HCT116 (cell line): ENCODE data around the gene PPP1R3G. TPM values are rescaled to one million over a fixed set of nuclear protein-coding genes. Genes with fewer than 3 reads are reported as not detected.

ENCODE experiments used
- ATAC-seq: fragments of 200-7000 bp; cut with Tn5 transposase; 2 replicates; pipeline ENCODE4 v1.9.1; 2020; ENCODE audit warnings: mild to moderate bottlenecking, moderate library complexity
- BruUV-seq: library from RNA; stranded (reverse); fragments of 400-500 nt; replicated peaks from 2 replicates; lab custom pipeline; 2021; lab: Mats Ljungman, UMichigan
- CTCF ChIA-PET: fragments of 300-600 bp; sonication (Branson Sonifier 250); formaldehyde crosslinking; loops from one replicate; lab custom pipeline; 2021; ENCODE audit warnings: antibody characterized with exemption; lab: Charles Lee
- POLR2A ChIA-PET: fragments of 300-600, 350-600 bp; sonication (Branson Sonifier 250); formaldehyde crosslinking; loops from one replicate; lab custom pipeline; 2021; ENCODE audit warnings: antibody characterized with exemption; lab: Charles Lee
- RAD21 ChIA-PET, 2 experiments: fragments of 300-600 bp; sonication (Branson Sonifier 250); formaldehyde crosslinking; loops; one replicate each; lab custom pipeline; 2023; ENCODE audit warnings: low total read pairs in 2 of 2; ENCODE audit not compliant: uncharacterized antibody in 2 of 2, unreplicated experiment in 2 of 2, low non-redundant PET in 1 of 2; lab: Charles Lee
- DNase-seq: peaks from one replicate; pipeline ENCODE4 v3.0.0-alpha.2; 2010; ENCODE audit warnings: low read depth, low spot score
- H2AFZ ChIP-seq: fragments of 200-600 bp; shearing (Covaris generic), sonication (generic); 2 replicates; pipeline ENCODE4 v1.6.1; 2017; ENCODE audit warnings: low read depth, mixed run types, mixed read lengths, antibody characterized with exemption, low read length; ENCODE audit not compliant: poor library complexity, severe bottlenecking
- H3K27ac ChIP-seq: 2 replicates; pipeline ENCODE4 v1.5.1; 2012; ENCODE audit warnings: low read depth, low read length
- H3K27me3 ChIP-seq: fragments of 200-600 bp; sonication (generic); 2 replicates; pipeline ENCODE4 v1.6.1; 2016; ENCODE audit warnings: mixed run types, low read length, mixed read lengths; ENCODE audit not compliant: insufficient read depth
- H3K36me3 ChIP-seq, 2 experiments: fragments of 200-500 bp in 1 of 2; fragments of 200-600 bp in 1 of 2; sonication (Bioruptor generic) in 1 of 2; sonication (generic) in 1 of 2; 2 replicates each; pipeline versions ENCODE4 v1.5.1 to v1.6.1; 2014 to 2016; ENCODE audit warnings: low read length in 2 of 2, inconsistent platforms in 1 of 2, mixed read lengths in 1 of 2, mixed run types in 1 of 2; ENCODE audit not compliant: insufficient read depth in 2 of 2, control insufficient read depth in 1 of 2
- H3K4me1 ChIP-seq, 2 experiments: fragments of 200-600 bp in 1 of 2; sonication (generic) in 1 of 2; 2 replicates each; pipeline versions ENCODE4 v1.5.1 to v1.6.1; 2012 to 2017; ENCODE audit warnings: low read length in 2 of 2, inconsistent platforms in 1 of 2, mild to moderate bottlenecking in 1 of 2, mixed read lengths in 1 of 2, mixed run types in 1 of 2, moderate library complexity in 1 of 2; ENCODE audit not compliant: insufficient read depth in 2 of 2, control insufficient read depth in 1 of 2
- H3K4me2 ChIP-seq: fragments of 200-600 bp; sonication (generic); 2 replicates; pipeline ENCODE4 v1.6.1; 2017; ENCODE audit warnings: mixed run types, low read length, mixed read lengths
- H3K4me3 ChIP-seq, 2 experiments: fragments of 200-600 bp in 1 of 2; sonication (generic) in 1 of 2; replicated peaks in 1 of 2; 2 replicates each; pipeline ENCODE4 v1.5.1; 2011 to 2016; ENCODE audit warnings: low read length in 2 of 2, control low read depth in 1 of 2, low read depth in 1 of 2, mild to moderate bottlenecking in 1 of 2, mixed read lengths in 1 of 2, mixed run types in 1 of 2
- H3K79me2 ChIP-seq: fragments of 200-600 bp; sonication (generic); 2 replicates; pipeline ENCODE4 v1.6.1; 2017; ENCODE audit warnings: mild to moderate bottlenecking, mixed run types, low read length, moderate library complexity, mixed read lengths; ENCODE audit not compliant: insufficient read depth
- H3K9ac ChIP-seq: fragments of 200-600 bp; sonication (generic); 2 replicates; pipeline ENCODE4 v1.6.1; 2016; ENCODE audit warnings: low read length, mixed read lengths
- H3K9me2 ChIP-seq: fragments of 200-600 bp; sonication (generic), shearing (Covaris generic); 2 replicates; pipeline ENCODE4 v1.6.1; 2017; ENCODE audit warnings: mixed run types, mild to moderate bottlenecking, moderate library complexity; ENCODE audit not compliant: insufficient read depth
- H3K9me3 ChIP-seq, 2 experiments: fragments of 200-500 bp in 1 of 2; fragments of 200-600 bp in 1 of 2; sonication (Bioruptor generic) in 1 of 2; sonication (generic) in 1 of 2; 2 replicates each; pipeline ENCODE4 v1.6.1; 2014 to 2017; ENCODE audit warnings: low read length in 2 of 2, mixed read lengths in 2 of 2, inconsistent platforms in 1 of 2, low read depth in 1 of 2, mild to moderate bottlenecking in 1 of 2, mixed run types in 1 of 2, moderate library complexity in 1 of 2; ENCODE audit not compliant: control insufficient read depth in 1 of 2, insufficient read depth in 1 of 2
- H4K20me1 ChIP-seq: fragments of 200-600 bp; sonication (generic), shearing (Covaris generic); 2 replicates; pipeline ENCODE4 v1.6.1; 2017; ENCODE audit warnings: mixed run types, mild to moderate bottlenecking, moderate library complexity; ENCODE audit not compliant: insufficient read depth
- CTCF ChIP-seq, 3 experiments: fragments of 200-600 bp in 1 of 3; sonication (generic) in 1 of 3; IDR thresholded peaks in 2 of 3; conservative IDR thresholded peaks in 1 of 3; 2 replicates each; pipeline ENCODE4 v1.5.1; 2012 to 2017; ENCODE audit warnings: low read depth in 2 of 3, low read length in 2 of 3, antibody characterized with exemption in 1 of 3, borderline replicate concordance in 1 of 3, control low read depth in 1 of 3, mild to moderate bottlenecking in 1 of 3, mixed read lengths in 1 of 3, mixed run types in 1 of 3, moderate library complexity in 1 of 3; ENCODE audit not compliant: insufficient read depth in 1 of 3
- EGR1 ChIP-seq: IDR thresholded peaks from 2 replicates; pipeline ENCODE4 v1.6.1; 2012; ENCODE audit warnings: low read depth
- ELF1 ChIP-seq: IDR thresholded peaks from 2 replicates; pipeline ENCODE4 v1.6.1; 2012; ENCODE audit warnings: low read depth, borderline replicate concordance
- EZH2 ChIP-seq: fragments of 200-600 bp; sonication (generic); IDR thresholded peaks from 2 replicates; pipeline ENCODE4 v1.6.1; 2017; ENCODE audit warnings: antibody characterized with exemption, mixed run types
- FOSL1 ChIP-seq: IDR thresholded peaks from 2 replicates; pipeline ENCODE4 v1.6.1; 2012; ENCODE audit warnings: low read depth
- JUND ChIP-seq: IDR thresholded peaks from 2 replicates; pipeline ENCODE4 v1.6.1; 2012
- RAD21 ChIP-seq: IDR thresholded peaks from 2 replicates; pipeline ENCODE4 v1.6.1; 2012; ENCODE audit warnings: low read depth, mild to moderate bottlenecking
- REST ChIP-seq: IDR thresholded peaks from 2 replicates; pipeline ENCODE4 v1.6.1; 2012; ENCODE audit warnings: low read depth
- SIN3A ChIP-seq: IDR thresholded peaks from 2 replicates; pipeline ENCODE4 v1.6.1; 2012; ENCODE audit warnings: low read depth
- SRF ChIP-seq: IDR thresholded peaks from 2 replicates; pipeline ENCODE4 v1.6.1; 2012; ENCODE audit warnings: low read depth
- TCF7L2 ChIP-seq: IDR thresholded peaks from 2 replicates; pipeline ENCODE4 v1.7.0; 2011; ENCODE audit warnings: borderline replicate concordance, inconsistent platforms; ENCODE audit not compliant: insufficient read depth, insufficient read length; ENCODE audit errors: extremely low read depth
- ZFX ChIP-seq: fragments of 450-650 bp; IDR thresholded peaks from 2 replicates; pipeline ENCODE4 v1.6.1; 2017
- intact Hi-C: fragments of 100-400 bp; cut with micrococcal nuclease; formaldehyde crosslinking; loops from 2 replicates; pipeline ENCODE4 v1.10.0; 2022
- total RNA-seq: library from RNA; stranded (reverse); gene quantifications from one replicate; pipeline ENCODE4 v1.2.1, GENCODE V29; 2021; ENCODE audit not compliant: unreplicated experiment

Gene PPP1R3G
- total RNA-seq, 1 experiment from 2014 or later = 0.27 TPM

GRCh38 chr6:5080574-5080973, 4.6 kb upstream of the PPP1R3G start:
- Histone ChIP-seq H3K4me1 (peaks cover 2 to 29% of the 10 kb centered on the region in 2 experiments; a peak in 2 of 4 replicates), H2AFZ (no peak overlapping the region), H3K36me3 (no peaks in the 10 kb centered on the region), H3K9me3 (no peaks in the 10 kb centered on the region), H3K4me2 (no peak overlapping the region), H3K79me2 (no peaks in the 10 kb centered on the region), H3K9me2 (no peaks in the 10 kb centered on the region), H4K20me1 (no peaks in the 10 kb centered on the region), H3K27me3 (no peaks in the 10 kb centered on the region), H3K9ac (no peak overlapping the region), H3K4me3 (no peak overlapping the region), H3K27ac (no peak overlapping the region)
- CTCF ChIA-PET = no interaction called here
- ATAC-seq = no peak
- DNase-seq = no peak
- POLR2A ChIA-PET = no interaction called here
- no peak for TF ChIP-seq RAD21
- no peak for TF ChIP-seq ELF1
- TF ChIP-seq SRF = no peak
- no peak for TF ChIP-seq CTCF (IDR thresholded peaks at IDR 0.05 in 2 of 3, conservative IDR thresholded peaks at IDR 0.05 in 1 of 3; ENCODE audit: borderline replicate concordance in 1 of 3, insufficient read depth in 1 of 3, low read depth in 2 of 3, low read length in 2 of 3)
- intact Hi-C loops = no loop called here
- RAD21 ChIA-PET = no interaction called here
- no TSS peak for BruUV-seq

- Histone ChIP-seq H3K36me3 (no peaks in the 10 kb centered on the region), H3K9me3 (no peaks in the 10 kb centered on the region), H4K20me1 (no peaks in the 10 kb centered on the region), H3K4me1 (peaks cover 2 to 29% of the 10 kb centered on the region in 2 experiments; a peak in 2 of 4 replicates), H3K27ac (no peak overlapping the region), H3K4me2 (no peak overlapping the region), H3K9ac (no peak overlapping the region), H3K27me3 (no peaks in the 10 kb centered on the region), H2AFZ (no peak overlapping the region), H3K4me3 (no peak overlapping the region), H3K9me2 (no peaks in the 10 kb centered on the region), H3K79me2 (no peaks in the 10 kb centered on the region)
- ChIA-PET POLR2A (no interaction called here), RAD21 (no interaction called here), CTCF (no interaction called here)
- ATAC-seq (no peak), DNase-seq (no peak)
- BruUV-seq = no TSS peak
- intact Hi-C loops = no loop called here
- no peak for TF ChIP-seq EZH2
- TF ChIP-seq ZFX = no peak
- no peak for TF ChIP-seq EGR1
- no peak for TF ChIP-seq SRF
- no peak for TF ChIP-seq CTCF (IDR thresholded peaks at IDR 0.05 in 2 of 3, conservative IDR thresholded peaks at IDR 0.05 in 1 of 3; ENCODE audit: borderline replicate concordance in 1 of 3, insufficient read depth in 1 of 3, low read depth in 2 of 3, low read length in 2 of 3)
- TF ChIP-seq SIN3A = no peak
- TF ChIP-seq REST = no peak
- TF ChIP-seq TCF7L2 = no peak
- TF ChIP-seq FOSL1 = no peak
- no peak for TF ChIP-seq ELF1
- TF ChIP-seq JUND = no peak
Observed at GRCh38 chr6:5081182-5081581, 4.0 kb upstream of the PPP1R3G start.
